Retinal pigment epithelial cell (primary cell): ENCODE data around the gene CNKSR2.

Experiments used
- DNase-seq: peaks from one replicate; pipeline ENCODE4 v3.0.0-alpha.2; 2010; ENCODE audit warnings: low read depth
- H3K4me3 ChIP-seq: 2 replicates; pipeline ENCODE4 v1.5.1; 2011; ENCODE audit warnings: mild to moderate bottlenecking, low read length, control low read depth, moderate library complexity
- CTCF ChIP-seq: conservative IDR thresholded peaks from 2 replicates; pipeline ENCODE4 v1.5.1; 2011; ENCODE audit warnings: low read depth, low read length, control low read depth, inconsistent platforms

The CNKSR2 gene

GRCh38 chrX:21374163-21374993 is at the start of gene CNKSR2:
CNKSR2 (plus strand) TSS chrX:21374418; CDS start chrX:21374898, 480 bp downstream.
- DNase-seq, result no peak
- no peak for TF ChIP-seq CTCF
- H3K4me3 ChIP-seq, result peak within 1 kb of the TSS; percentile 72

- no peak overlapping the region for H3K4me3 ChIP-seq
- DNase-seq, result no peak
- TF ChIP-seq CTCF, result no peak
These were observed 19.5 kb upstream of the CNKSR2 start for GRCh38 chrX:21354725-21355124.

DNA sequence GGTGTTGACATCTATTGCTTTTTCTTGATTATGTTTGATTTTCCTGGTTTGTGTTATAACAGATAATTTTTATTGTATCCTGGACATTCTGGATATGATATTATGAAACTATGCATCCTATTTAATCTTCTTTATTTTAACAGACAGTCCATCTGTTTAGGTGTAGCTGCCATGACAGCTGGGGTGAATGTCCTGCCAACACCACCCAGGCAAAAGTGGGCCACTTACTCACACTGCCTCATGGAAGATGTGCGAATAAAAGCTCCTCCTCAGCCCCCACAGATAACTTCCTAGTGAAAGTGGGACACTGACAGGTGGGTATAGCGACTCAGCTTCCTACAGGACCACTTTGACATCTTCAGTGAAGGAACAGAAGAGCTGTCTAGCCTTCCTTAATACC is 18.4 kb upstream of the CNKSR2 start:
- TF ChIP-seq CTCF, result no peak

DNA sequence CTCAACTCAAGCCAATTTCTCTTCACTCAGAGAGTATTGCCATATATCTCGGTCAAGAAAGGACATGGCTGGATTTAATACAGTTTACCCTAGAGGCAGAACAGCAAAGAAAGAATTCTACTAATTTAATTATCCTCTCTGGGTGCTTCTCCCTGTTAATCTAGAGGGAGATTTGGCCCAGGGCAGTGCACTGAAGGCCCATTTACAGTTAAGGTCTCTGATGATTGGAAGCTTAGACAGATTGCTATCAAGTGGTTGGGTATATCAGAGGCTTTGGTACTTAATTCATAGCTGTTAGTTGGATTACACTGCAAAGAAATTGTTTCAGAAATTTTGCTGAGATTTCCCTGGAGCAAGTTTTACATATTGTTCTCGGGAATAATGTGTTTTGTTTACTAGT is 4.6 kb upstream of the CNKSR2 start:
- no peak for TF ChIP-seq CTCF

More for the DNA sequence above, 18.4 kb upstream of the CNKSR2 start:
- DNase-seq, result no peak
- no peak overlapping the region for H3K4me3 ChIP-seq

GRCh38 chrX:21373001-21373400 is 1.2 kb upstream of the CNKSR2 start:
- peak overlapping the region; percentile 62 for H3K4me3 ChIP-seq
- TF ChIP-seq CTCF, result no peak
- no peak for DNase-seq

More for the DNA sequence above, 4.6 kb upstream of the CNKSR2 start:
- no peak for DNase-seq
- no peak overlapping the region for H3K4me3 ChIP-seq

GRCh38 chrX:21373637-21374162 is 518 bp upstream of the CNKSR2 start:
- peak overlapping the region; percentile 62 for H3K4me3 ChIP-seq
- DNase-seq, result no peak
- TF ChIP-seq CTCF, result no peak

GRCh38 chrX:21374994-21375707 is 933 bp downstream of the CNKSR2 start:
- H3K4me3 ChIP-seq, result peak overlapping the region; percentile 72
- DNase-seq, result no peak
- no peak for TF ChIP-seq CTCF
